ENCODE data around the gene CYFIP1.

The CYFIP1 gene

GRCh38 chr15:22868928-22869327, 111.2 kb downstream of the CYFIP1 start:
- DNase-seq (ENCODE audit: low read depth) = no peak

DNA sequence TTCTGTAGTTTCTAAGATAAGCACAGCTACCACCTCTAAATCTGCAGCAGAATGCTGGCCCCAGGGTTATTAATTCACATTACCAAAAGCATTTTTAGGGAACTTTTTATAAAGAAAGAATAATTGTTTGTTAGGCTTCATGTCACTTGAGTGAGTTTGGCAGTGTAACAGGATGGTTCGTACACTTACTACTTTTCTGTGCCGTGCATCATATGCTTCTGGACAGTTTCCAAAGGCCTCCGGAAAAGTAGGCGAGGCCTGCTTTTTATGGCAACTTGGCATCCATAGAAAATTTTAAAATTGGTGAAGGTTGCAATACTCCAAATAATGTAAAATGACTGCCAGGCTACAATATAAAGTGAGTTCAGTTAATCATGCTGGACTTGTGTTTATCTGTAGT, 111.7 kb downstream of the CYFIP1 start:
- no peak for DNase-seq (ENCODE audit: low read depth)

GRCh38 chr15:22867886-22868285, 112.3 kb downstream of the CYFIP1 start:
- DNase-seq (ENCODE audit: low read depth) = no peak

DNA sequence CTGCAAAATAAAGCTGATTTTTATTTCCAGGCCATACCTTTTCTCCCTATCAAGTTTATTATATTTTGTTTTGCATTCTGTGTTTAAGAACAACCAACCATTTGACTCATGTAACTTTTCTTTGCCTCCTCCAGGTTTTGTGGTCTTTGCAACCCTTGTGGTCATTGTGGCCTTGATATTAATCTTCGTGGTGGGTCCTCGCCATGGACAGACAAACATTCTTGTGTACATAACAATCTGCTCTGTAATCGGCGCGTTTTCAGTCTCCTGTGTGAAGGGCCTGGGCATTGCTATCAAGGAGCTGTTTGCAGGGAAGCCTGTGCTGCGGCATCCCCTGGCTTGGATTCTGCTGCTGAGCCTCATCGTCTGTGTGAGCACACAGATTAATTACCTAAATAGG, 114.1 kb downstream of the CYFIP1 start:
- no peak for DNase-seq (ENCODE audit: low read depth)

DNA sequence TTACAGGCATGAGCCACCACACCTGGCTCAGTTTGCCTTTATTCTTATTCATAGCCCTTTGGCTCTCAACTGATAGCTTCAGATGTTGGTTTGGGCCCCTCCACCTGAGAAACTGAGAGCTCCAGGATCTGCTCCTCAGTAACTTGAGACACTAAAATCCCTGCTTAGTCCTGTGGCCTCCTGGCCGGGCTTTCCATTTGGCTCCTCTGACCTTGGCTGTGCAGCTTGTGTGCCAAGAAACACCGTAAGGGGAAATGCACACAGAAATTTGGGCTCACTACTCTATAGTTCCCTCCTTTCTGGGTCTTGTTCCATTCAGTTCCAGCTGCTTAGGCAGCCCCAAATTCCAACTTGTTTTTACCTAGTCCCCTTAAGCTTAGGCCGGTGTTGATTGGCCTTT, 116.8 kb downstream of the CYFIP1 start:
- DNase-seq (ENCODE audit: low read depth) = no peak

DNA sequence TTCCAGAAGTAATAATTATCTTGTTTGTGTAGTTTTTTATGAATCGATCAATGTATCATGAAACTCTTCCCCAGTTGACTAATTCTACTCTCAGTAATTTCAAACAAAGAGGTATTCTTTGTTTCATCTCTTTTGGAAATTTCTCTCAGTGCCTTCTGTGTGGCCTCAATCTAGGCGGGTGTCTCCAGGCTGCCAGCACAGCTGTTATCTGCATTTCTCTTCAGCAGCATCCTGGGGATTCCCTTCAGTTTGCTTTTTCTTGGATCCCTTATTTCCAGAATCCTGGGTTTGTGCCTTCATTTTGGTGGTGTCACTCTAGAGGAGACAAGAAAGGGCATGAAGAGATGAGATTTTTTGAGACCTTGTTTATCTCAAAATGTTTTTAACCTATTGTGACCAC, 119.0 kb downstream of the CYFIP1 start:
- DNase-seq (ENCODE audit: low read depth) = no peak

GRCh38 chr15:22856659-22857058, 123.5 kb downstream of the CYFIP1 start:
- DNase-seq (ENCODE audit: low read depth) = no peak

- DNase-seq (ENCODE audit: low read depth) = no peak
Measured at GRCh38 chr15:22855791-22856190, 124.4 kb downstream of the CYFIP1 start.

- DNase-seq (ENCODE audit: low read depth) = no peak
Measured at GRCh38 chr15:22851513-22851912, 128.7 kb downstream of the CYFIP1 start.

GRCh38 chr15:22850055-22850454, 130.1 kb downstream of the CYFIP1 start:
- no peak for DNase-seq (ENCODE audit: low read depth)

DNA sequence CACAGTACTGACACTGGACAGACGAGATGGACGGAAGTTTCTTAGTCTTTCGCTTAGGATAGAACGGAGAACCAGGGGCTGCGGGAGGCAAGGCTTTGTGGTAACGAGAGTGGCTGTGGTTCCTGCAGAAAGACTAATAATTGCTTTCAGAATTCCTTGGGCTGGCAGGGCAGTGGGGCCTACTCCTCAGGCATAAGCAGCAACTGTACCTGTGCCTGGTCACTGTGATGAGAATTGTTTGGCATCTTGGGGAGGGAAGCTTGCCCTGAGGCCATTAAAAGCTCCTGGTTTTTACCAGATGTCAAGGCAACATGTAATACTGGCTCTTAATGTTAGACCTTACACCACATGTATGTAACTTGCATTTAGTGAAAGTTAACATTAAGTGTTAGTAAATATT, 134.1 kb downstream of the CYFIP1 start:
- DNase-seq (ENCODE audit: low read depth) = no peak

GRCh38 chr15:22845289-22845900, 134.8 kb downstream of the CYFIP1 start:
- no peak for DNase-seq (ENCODE audit: low read depth)

GRCh38 chr15:22844421-22845288, 135.5 kb downstream of the CYFIP1 start:
- DNase-seq (ENCODE audit: low read depth) = no peak

DNA sequence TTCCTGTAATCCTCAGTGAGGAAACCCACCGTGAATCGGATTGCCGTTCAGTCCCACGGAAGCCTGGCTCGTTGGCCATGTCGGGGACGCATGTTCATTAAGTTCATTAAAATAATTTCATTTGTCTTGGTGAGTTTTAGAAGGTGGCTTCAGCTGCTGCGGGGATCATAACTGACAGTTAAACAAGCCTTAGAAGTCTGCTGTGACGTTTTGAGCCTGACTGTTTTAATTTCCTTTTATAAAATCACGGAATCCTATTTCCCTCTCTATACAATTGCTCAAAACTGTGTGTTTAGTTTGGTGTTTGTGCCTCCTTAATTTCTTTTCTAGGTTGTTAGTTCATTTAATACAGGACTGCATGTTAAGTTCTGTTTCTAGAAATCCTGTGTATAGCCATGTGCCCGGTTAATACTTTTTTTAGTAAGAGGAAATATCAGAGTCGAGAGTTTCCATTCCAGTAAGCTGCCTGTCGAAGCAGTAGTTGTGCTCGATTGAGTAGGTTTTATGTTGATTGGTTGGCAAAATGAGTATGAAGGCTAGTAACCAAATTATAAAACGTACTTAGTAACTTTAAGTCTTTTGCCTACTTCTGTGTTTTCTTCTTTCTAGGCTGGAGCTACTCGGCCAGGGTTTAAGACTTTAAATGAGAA, 141.0 kb downstream of the CYFIP1 start:
- DNase-seq (ENCODE audit: low read depth) = no peak

- peak; percentile 98 for DNase-seq (ENCODE audit: low read depth)
Measured at GRCh38 chr15:22838292-22839042, 141.7 kb downstream of the CYFIP1 start, which contains the start of gene NIPA2. TSS of gene NIPA2 (plus strand) at chr15:22838666. CDS start at chr15:22851732, 13,066 bp downstream.

DNA sequence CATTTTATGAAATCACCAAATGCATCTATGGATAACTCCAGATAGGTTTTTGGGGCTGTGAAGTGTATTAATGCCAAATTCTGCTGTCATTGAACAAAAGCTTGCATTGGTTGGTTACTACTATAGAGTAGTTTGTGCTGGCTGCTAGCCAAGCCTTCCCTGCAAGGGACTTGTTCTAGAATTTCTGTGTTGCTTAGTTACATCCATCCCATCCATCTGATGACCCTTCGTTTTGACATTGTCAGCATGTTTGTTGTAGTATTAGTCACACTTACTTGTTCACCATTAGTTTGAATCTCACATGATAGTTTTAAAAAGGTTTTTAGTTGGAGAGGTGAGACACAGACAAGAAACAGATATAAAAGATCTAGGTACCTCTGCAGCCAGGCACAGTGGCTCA, 148.7 kb downstream of the CYFIP1 start:
- DNase-seq (ENCODE audit: low read depth) = no peak

DNA sequence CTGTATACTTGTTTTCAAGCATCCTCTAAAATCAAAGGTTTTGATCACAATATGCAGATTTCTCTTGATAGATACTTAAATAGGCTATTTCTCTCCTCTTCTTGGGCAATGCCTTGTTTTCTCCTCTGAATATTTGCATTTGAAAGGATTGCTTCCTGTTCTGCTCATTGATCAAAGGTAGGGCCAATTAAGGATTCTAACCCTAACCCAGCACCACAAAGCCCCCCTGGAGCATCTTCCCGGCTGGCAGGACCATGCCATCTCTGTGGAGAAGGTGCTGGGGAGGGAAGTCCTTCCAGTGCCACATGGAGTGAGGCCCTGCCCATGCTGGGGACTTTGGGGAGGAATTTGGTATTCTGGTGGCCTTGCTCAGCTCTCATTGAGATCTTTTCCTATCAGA, 153.0 kb downstream of the CYFIP1 start:
- DNase-seq (ENCODE audit: low read depth) = no peak

DNA sequence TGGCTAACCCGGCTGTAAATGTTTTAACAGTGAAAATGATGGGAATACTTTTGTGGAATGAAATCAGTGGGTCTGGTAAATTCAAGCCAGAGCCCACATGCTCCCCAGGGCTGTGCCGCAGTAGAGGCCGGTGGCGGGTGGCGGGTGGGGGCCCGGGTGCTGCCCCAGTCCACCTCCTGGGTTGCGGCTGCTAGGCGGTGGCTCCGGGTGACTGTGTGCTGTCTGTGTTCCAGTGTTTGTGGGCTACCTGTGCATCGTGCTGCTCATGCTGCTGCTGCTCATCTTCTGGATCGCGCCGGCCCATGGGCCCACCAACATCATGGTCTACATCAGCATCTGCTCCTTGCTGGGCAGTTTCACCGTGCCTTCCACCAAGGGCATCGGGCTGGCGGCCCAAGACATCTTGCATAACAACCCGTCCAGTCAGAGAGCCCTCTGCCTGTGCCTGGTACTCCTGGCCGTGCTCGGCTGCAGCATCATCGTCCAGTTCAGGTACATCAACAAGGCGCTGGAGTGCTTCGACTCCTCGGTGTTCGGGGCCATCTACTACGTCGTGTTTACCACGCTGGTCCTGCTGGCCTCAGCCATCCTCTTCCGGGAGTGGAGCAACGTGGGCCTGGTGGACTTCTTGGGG, 156.6 kb downstream of the CYFIP1 start:
- DNase-seq (ENCODE audit: low read depth) = no peak

DNA sequence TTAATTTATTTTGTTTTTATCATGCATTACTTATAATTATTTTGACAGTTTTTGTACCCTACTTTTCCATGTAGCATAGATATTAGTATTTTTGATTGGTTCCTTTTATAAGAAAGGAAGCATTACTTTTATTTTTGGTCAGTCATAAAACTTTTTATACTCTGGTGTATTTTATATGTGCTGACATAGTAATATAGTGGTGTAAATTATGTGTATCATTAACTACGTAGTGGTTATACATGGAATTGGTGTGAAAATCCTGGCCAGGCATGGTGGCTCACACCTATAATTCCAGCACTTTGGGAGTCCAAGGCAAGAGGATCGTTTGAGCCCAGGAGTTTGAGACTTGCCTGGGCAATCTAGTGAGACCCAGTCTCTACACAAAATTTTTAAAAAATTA, 160.5 kb downstream of the CYFIP1 start:
- DNase-seq (ENCODE audit: low read depth) = no peak

Data from activated T-helper 9 cell treated with anti-CD3 and anti-CD28 coated beads, Interleukin-2, amount 50 U/mL, for 16 hours (primary cell).